ENCODE measurements around the gene ADGRG3.

ADGRG3 gene

GRCh38 chr16:57726433-57726947, 58.4 kb downstream of the ADGRG3 start:
- H3K36me3 ChIP-seq (ENCODE audit: control insufficient read depth, low read length) = no peaks in the 10 kb centered on the region
- no peak overlapping the region for H3K27ac ChIP-seq (ENCODE audit: low read depth, low read length)
- no peaks in the 10 kb centered on the region for H3F3A ChIP-seq (ENCODE audit: control insufficient read depth, insufficient read depth)
- H3K9me2 ChIP-seq (replicated peaks; ENCODE audit: control insufficient read depth, low read length) = no peaks in the 10 kb centered on the region
- no peak overlapping the region for H3K4me2 ChIP-seq (ENCODE audit: low read length)
- H3K4me1 ChIP-seq (ENCODE audit: control insufficient read depth, low read length) = peaks cover 8% of the 10 kb centered on the region; the same call in 1 of the 2 replicates
- H3K9me3 ChIP-seq (ENCODE audit: control insufficient read depth, insufficient read depth, low read length) = no peaks in the 10 kb centered on the region
- no peak overlapping the region for H3K4me3 ChIP-seq (ENCODE audit: low read length)
- H3K27me3 ChIP-seq (ENCODE audit: control insufficient read depth, low read length) = no peaks in the 10 kb centered on the region
- no peaks in the 10 kb centered on the region for H3K79me2 ChIP-seq (ENCODE audit: control insufficient read depth, low read length)
- H4K20me1 ChIP-seq (ENCODE audit: control insufficient read depth, insufficient read depth, low read depth, low read length) = no peaks in the 10 kb centered on the region
- TF ChIP-seq EZH2phosphoT487 (IDR thresholded peaks at IDR 0.05; ENCODE audit: borderline replicate concordance, low read length) (no peak), CTCF (IDR thresholded peaks at IDR 0.05; ENCODE audit: low read depth, low read length, poor library complexity, severe bottlenecking) (no peak)

GRCh38 chr16:57727610-57728009, 59.5 kb downstream of the ADGRG3 start:
- H3K36me3 ChIP-seq (ENCODE audit: control insufficient read depth, low read length) = no peaks in the 10 kb centered on the region
- peaks cover 8% of the 10 kb centered on the region; the same call in 1 of the 2 replicates for H3K4me1 ChIP-seq (ENCODE audit: control insufficient read depth, low read length)
- TF ChIP-seq CTCF (IDR thresholded peaks at IDR 0.05; ENCODE audit: low read depth, low read length, poor library complexity, severe bottlenecking) (no peak), EZH2phosphoT487 (IDR thresholded peaks at IDR 0.05; ENCODE audit: borderline replicate concordance, low read length) (no peak)
- no peaks in the 10 kb centered on the region for H4K20me1 ChIP-seq (ENCODE audit: control insufficient read depth, insufficient read depth, low read depth, low read length)
- H3K4me3 ChIP-seq (ENCODE audit: low read length) = no peak overlapping the region
- H3K9me3 ChIP-seq (ENCODE audit: control insufficient read depth, insufficient read depth, low read length) = no peaks in the 10 kb centered on the region
- no peak overlapping the region for H3K4me2 ChIP-seq (ENCODE audit: low read length)
- no peak overlapping the region for H3K27ac ChIP-seq (ENCODE audit: low read depth, low read length)
- no peaks in the 10 kb centered on the region for H3F3A ChIP-seq (ENCODE audit: control insufficient read depth, insufficient read depth)
- H3K27me3 ChIP-seq (ENCODE audit: control insufficient read depth, low read length) = no peaks in the 10 kb centered on the region
- H3K9me2 ChIP-seq (replicated peaks; ENCODE audit: control insufficient read depth, low read length) = no peaks in the 10 kb centered on the region
- H3K79me2 ChIP-seq (ENCODE audit: control insufficient read depth, low read length) = no peaks in the 10 kb centered on the region

GRCh38 chr16:57728336-57729181, 60.5 kb downstream of the ADGRG3 start:
- no peak overlapping the region for H3K4me2 ChIP-seq (ENCODE audit: low read length)

More at GRCh38 chr16:57728336-57729181, 60.5 kb downstream of the ADGRG3 start:
- Histone ChIP-seq H3K27ac (ENCODE audit: low read depth, low read length) (no peak overlapping the region), H3F3A (ENCODE audit: control insufficient read depth, insufficient read depth) (no peaks in the 10 kb centered on the region), H3K27me3 (ENCODE audit: control insufficient read depth, low read length) (no peaks in the 10 kb centered on the region), H3K4me3 (ENCODE audit: low read length) (no peak overlapping the region), H3K79me2 (ENCODE audit: control insufficient read depth, low read length) (no peaks in the 10 kb centered on the region), H4K20me1 (ENCODE audit: control insufficient read depth, insufficient read depth, low read depth, low read length) (no peaks in the 10 kb centered on the region), H3K9me2 (replicated peaks; ENCODE audit: control insufficient read depth, low read length) (no peaks in the 10 kb centered on the region), H3K4me1 (ENCODE audit: control insufficient read depth, low read length) (peaks cover 8% of the 10 kb centered on the region; the same call in 1 of the 2 replicates), H3K9me3 (ENCODE audit: control insufficient read depth, insufficient read depth, low read length) (no peaks in the 10 kb centered on the region), H3K36me3 (ENCODE audit: control insufficient read depth, low read length) (no peaks in the 10 kb centered on the region)
- TF ChIP-seq CTCF (IDR thresholded peaks at IDR 0.05; ENCODE audit: low read depth, low read length, poor library complexity, severe bottlenecking) (no peak), EZH2phosphoT487 (IDR thresholded peaks at IDR 0.05; ENCODE audit: borderline replicate concordance, low read length) (no peak)

Data from DOHH2 (cell line).